ENCODE data around the gene PREX1.

GRCh38 chr20:48809673-48810072 is 18.1 kb downstream of the PREX1 start:
- TF ChIP-seq, protein P1, sequence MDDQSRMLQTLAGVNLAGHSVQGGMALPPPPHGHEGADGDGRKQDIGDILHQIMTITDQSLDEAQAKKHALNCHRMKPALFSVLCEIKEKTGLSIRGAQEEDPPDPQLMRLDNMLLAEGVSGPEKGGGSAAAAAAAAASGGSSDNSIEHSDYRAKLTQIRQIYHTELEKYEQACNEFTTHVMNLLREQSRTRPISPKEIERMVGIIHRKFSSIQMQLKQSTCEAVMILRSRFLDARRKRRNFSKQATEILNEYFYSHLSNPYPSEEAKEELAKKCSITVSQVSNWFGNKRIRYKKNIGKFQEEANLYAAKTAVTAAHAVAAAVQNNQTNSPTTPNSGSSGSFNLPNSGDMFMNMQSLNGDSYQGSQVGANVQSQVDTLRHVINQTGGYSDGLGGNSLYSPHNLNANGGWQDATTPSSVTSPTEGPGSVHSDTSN (IDR thresholded peaks at IDR 0.05) = no peak
- TF ChIP-seq, protein P2, sequence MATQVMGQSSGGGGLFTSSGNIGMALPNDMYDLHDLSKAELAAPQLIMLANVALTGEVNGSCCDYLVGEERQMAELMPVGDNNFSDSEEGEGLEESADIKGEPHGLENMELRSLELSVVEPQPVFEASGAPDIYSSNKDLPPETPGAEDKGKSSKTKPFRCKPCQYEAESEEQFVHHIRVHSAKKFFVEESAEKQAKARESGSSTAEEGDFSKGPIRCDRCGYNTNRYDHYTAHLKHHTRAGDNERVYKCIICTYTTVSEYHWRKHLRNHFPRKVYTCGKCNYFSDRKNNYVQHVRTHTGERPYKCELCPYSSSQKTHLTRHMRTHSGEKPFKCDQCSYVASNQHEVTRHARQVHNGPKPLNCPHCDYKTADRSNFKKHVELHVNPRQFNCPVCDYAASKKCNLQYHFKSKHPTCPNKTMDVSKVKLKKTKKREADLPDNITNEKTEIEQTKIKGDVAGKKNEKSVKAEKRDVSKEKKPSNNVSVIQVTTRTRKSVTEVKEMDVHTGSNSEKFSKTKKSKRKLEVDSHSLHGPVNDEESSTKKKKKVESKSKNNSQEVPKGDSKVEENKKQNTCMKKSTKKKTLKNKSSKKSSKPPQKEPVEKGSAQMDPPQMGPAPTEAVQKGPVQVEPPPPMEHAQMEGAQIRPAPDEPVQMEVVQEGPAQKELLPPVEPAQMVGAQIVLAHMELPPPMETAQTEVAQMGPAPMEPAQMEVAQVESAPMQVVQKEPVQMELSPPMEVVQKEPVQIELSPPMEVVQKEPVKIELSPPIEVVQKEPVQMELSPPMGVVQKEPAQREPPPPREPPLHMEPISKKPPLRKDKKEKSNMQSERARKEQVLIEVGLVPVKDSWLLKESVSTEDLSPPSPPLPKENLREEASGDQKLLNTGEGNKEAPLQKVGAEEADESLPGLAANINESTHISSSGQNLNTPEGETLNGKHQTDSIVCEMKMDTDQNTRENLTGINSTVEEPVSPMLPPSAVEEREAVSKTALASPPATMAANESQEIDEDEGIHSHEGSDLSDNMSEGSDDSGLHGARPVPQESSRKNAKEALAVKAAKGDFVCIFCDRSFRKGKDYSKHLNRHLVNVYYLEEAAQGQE (IDR thresholded peaks at IDR 0.05; ENCODE audit: low read depth, low read length) = no peak
